Hematopoietic multipotent progenitor cell treated with erythropoietin and hydrocortisone succinate and interleukin-3 and kit ligand, for 15 days (in vitro differentiated cells): ENCODE results near the gene SUN1.
"Not testable (repeated sequence)": the region's sequence is repeated elsewhere in the genome, so short reads cannot be mapped to it uniquely, and the experiment has no call there.

ENCODE experiments used
- DNase-seq: peaks from one replicate; pipeline ENCODE4 v3.0.0-alpha.2; 2015; ENCODE audit warnings: low spot score

SUN1 gene

DNA sequence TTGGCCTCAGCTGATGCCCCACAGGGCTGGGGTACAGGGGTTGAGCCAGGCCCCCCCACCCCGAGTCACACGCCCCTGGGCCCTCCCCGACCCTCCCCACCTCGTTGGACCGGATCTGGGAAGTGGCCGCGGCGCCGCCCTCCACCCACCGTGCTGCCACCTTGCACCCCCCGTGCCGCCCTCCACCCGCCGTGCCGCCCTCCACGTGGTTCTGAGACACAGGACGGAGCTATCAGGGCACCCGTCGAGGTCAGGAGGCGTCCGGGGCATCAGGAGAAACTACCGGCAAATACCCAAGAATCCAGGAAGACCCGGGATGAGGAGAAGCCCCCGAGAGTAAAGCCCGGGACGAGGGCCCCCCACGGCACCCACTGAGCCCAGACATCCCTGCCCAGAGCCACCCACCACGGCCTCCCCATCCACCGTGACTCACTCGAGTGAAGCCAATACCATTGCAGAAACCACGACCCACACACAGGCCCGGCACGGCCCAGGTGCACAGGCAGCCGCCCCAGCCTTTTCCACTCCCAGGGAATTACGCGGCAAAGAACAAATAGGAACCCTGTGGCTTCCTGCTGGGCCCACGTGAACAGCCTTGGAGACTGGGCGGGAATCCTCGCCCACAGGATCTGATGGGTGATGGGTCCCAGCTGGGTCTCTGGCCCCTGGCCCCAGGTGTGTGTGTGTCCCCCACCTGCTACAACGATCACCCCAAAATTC is 88.2 kb downstream of the SUN1 start:
- no peak for DNase-seq

- no peak for DNase-seq
Measured at GRCh38 chr7:921071-921461, 88.8 kb downstream of the SUN1 start.

- no peak for DNase-seq
Measured at GRCh38 chr7:921581-922333, 89.5 kb downstream of the SUN1 start.

- DNase-seq, result no peak
Measured at GRCh38 chr7:922334-923107, 90.2 kb downstream of the SUN1 start.

GRCh38 chr7:923108-924041 is 91.1 kb downstream of the SUN1 start:
- no peak for DNase-seq

DNA sequence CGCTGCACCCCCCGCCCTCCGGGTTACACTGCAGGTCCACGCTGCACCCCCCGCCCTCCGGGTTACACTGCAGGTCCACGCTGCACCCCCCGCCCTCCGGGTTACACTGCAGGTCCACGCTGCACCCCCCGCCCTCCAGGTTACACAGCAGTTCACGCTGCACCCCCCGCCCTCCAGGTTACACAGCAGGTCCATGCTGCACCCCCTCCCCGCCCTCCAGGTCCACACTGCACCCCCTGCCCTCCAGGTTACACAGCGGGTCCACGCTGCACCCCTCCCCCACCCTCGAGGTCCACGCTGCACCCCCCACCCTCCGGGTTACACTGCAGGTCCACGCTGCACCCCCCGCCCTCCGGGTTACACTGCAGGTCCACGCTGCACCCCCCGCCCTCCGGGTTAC is 91.8 kb downstream of the SUN1 start:
- DNase-seq, result not testable (repeated sequence)
